Esophagus squamous epithelium (tissue), 5 donors: ENCODE results near the gene TGM6. TPM values are rescaled to one million over a fixed set of nuclear protein-coding genes. Genes with fewer than 3 reads are reported as not detected.

Experiments
- DNase-seq: peaks from one replicate; lab custom pipeline; 2025; lab: John Stamatoyannopoulos, UW
- H3K27ac ChIP-seq, 4 donors: fragments of 200-600 bp; sonication (generic); one replicate each; pipeline ENCODE4 v1.5.1; 2016 to 2019; ENCODE audit warnings: mild to moderate bottlenecking in 1 of 4
- H3K27me3 ChIP-seq, 4 donors: fragments of 200-600 bp; sonication (generic); 1 replicate in 3 of 4; 2 replicates in 1 of 4; pipeline versions ENCODE4 v1.5.1 to v1.6.0; 2017 to 2021; ENCODE audit warnings: antibody characterized with exemption in 1 of 4
- H3K36me3 ChIP-seq, 3 donors: fragments of 200-600 bp; sonication (generic); one replicate each; pipeline ENCODE4 v1.5.1; 2016 to 2019
- H3K4me1 ChIP-seq, 3 donors: fragments of 200-600 bp; sonication (generic); one replicate each; pipeline ENCODE4 v1.5.1; 2017 to 2019
- H3K4me3 ChIP-seq, 4 donors: fragments of 200-600 bp; sonication (generic); 1 replicate in 3 of 4; 2 replicates in 1 of 4; pipeline ENCODE4 v1.5.1; 2016 to 2019; ENCODE audit warnings: mild to moderate bottlenecking in 2 of 4, moderate library complexity in 1 of 4
- H3K9me3 ChIP-seq, 3 donors: fragments of 200-600 bp; sonication (generic); one replicate each; pipeline ENCODE4 v1.5.1; 2016 to 2019
- POLR2A ChIP-seq, 4 donors: fragments of 450-650 bp; IDR thresholded peaks; one replicate each; pipeline ENCODE4 v1.6.1; 2017; ENCODE audit warnings: antibody characterized with exemption in 4 of 4, mild to moderate bottlenecking in 4 of 4, moderate library complexity in 3 of 4
- WGBS, 2 donors: methylation state at CpG; one replicate each; pipeline ENCODE4 v1.1.5; 2018; 5-methylcytosine and 5-hydroxymethylcytosine counted together
- intact Hi-C: fragments of 100-400 bp; cut with DNase I; formaldehyde crosslinking; loops from one replicate; pipeline ENCODE4 v1.15.0; 2022
- total RNA-seq, 4 donors: library from RNA; depleted of rRNA; stranded (reverse); fragments of >200 nt; gene quantifications; one replicate each; pipeline ENCODE4 v1.1.0, GENCODE V29; 2016
- TF ChIP-seq, protein P1 (sequence below), 6 experiments: fragments of 450-650 bp in 4 of 6; fragments of 200-600 bp in 2 of 6; sonication (generic) in 2 of 6; IDR thresholded peaks; one replicate each; pipeline ENCODE4 v1.5.1; 2016 to 2019; ENCODE audit warnings: antibody characterized with exemption in 6 of 6, mild to moderate bottlenecking in 4 of 6, moderate library complexity in 4 of 6
- donor health status: DM: yes; HTN: yes; CAD: no.

Gene TGM6
- total RNA-seq, 4 donors from 2014 or later, result not detected

DNA sequence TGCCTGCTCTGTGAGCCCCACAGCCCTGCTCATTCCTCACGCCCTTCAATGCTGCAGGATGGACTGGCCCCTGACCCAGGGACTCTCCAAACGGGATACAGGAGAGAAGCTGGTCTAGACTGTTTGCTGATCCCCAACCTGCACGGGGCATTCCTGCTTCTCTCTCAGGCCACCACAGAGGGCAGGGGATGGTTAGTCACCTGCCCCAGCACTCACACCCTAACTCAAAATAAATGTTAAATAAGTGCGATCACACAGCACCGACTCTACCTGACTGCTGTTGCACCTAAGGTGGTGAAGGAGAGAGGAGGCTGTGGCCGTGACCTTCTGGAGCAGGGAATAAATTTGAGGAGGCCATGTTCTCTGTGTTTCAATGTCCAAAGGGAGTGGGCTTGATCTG, 39.9 kb upstream of the TGM6 start:
- intact Hi-C loops, result no loop called here
- Histone ChIP-seq H3K27me3 (peaks cover 0 to 11% (median 0%) of the 10 kb centered on the region in 4 donors), H3K9me3 (no peaks in the 10 kb centered on the region), H3K27ac (no peak overlapping the region), H3K36me3 (peaks cover 0 to 33% (median 0%) of the 10 kb centered on the region in 3 donors), H3K4me3 (no peak overlapping the region), H3K4me1 (no peaks in the 10 kb centered on the region)
- DNase-seq, result no peak
- 90 to 91% methylated on average over 2 to 6 of the region's 6 CpGs for WGBS, 2 donors
- TF ChIP-seq, protein P1, sequence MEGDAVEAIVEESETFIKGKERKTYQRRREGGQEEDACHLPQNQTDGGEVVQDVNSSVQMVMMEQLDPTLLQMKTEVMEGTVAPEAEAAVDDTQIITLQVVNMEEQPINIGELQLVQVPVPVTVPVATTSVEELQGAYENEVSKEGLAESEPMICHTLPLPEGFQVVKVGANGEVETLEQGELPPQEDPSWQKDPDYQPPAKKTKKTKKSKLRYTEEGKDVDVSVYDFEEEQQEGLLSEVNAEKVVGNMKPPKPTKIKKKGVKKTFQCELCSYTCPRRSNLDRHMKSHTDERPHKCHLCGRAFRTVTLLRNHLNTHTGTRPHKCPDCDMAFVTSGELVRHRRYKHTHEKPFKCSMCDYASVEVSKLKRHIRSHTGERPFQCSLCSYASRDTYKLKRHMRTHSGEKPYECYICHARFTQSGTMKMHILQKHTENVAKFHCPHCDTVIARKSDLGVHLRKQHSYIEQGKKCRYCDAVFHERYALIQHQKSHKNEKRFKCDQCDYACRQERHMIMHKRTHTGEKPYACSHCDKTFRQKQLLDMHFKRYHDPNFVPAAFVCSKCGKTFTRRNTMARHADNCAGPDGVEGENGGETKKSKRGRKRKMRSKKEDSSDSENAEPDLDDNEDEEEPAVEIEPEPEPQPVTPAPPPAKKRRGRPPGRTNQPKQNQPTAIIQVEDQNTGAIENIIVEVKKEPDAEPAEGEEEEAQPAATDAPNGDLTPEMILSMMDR (IDR thresholded peaks at IDR 0.05), result no peak
- no peak for TF ChIP-seq POLR2A (IDR thresholded peaks at IDR 0.05)

DNA sequence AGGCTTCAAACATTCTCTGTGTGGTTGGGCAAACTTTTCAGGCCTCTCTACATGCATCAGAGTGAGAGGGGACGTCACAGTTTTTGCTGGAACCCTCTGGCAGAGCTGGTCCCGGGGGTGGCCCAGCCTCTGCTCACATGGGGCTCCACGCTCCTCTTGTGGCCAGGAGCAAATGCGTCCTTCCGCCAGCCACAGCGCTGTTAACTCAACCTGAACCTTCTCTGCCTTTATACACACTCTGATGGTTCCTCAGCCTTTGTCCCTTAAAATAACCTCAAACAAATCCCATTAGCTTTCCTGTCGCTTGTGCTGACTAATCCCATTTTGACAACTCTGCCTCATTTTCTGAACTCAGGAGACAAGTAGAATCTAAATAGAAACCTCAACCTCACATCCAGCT, 39.4 kb upstream of the TGM6 start:
- peaks cover 0 to 28% (median 0%) of the 10 kb centered on the region in 3 donors for H3K36me3 ChIP-seq
- WGBS, 2 donors, result 81 to 87% methylated on average over 6 to 7 of the region's 7 CpGs
- H3K4me3 ChIP-seq, result no peak overlapping the region
- H3K27ac ChIP-seq, result no peak overlapping the region
- TF ChIP-seq POLR2A (IDR thresholded peaks at IDR 0.05), result no peak
- TF ChIP-seq, protein P1 (IDR thresholded peaks at IDR 0.05), result no peak
- no peaks in the 10 kb centered on the region for H3K9me3 ChIP-seq
- intact Hi-C loops, result no loop called here
- peaks cover 0 to 10% (median 0%) of the 10 kb centered on the region in 4 donors for H3K27me3 ChIP-seq
- H3K4me1 ChIP-seq, result no peaks in the 10 kb centered on the region
- DNase-seq, result no peak

DNA sequence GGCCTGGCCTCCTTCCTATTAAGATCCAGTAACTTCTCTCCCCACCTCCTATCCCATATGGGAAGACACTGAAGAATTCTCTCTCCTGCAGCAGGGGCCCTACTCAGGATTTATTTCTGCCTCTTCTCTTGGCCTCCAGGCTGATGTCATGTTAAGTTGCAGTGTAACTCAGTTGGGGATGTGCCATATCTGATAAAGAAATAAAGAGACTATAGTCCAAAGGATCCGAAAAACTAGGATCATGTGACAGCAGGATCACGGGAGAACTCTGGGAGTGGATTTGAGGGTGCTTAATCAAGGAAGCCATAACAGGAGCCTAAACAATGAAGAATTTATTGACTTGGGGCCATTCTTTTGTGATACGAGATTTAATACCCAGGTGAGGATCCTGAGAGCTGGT, 38.5 kb upstream of the TGM6 start:
- intact Hi-C loops, result no loop called here
- DNase-seq, result no peak
- Histone ChIP-seq H3K36me3 (peaks cover 0 to 19% (median 0%) of the 10 kb centered on the region in 3 donors), H3K4me3 (no peak overlapping the region), H3K9me3 (no peaks in the 10 kb centered on the region), H3K27me3 (peaks cover 0 to 12% (median 0%) of the 10 kb centered on the region in 4 donors), H3K27ac (no peak overlapping the region), H3K4me1 (no peaks in the 10 kb centered on the region)
- TF ChIP-seq POLR2A (IDR thresholded peaks at IDR 0.05), result no peak
- TF ChIP-seq, protein P1 (IDR thresholded peaks at IDR 0.05), result no peak
- WGBS, 2 donors, result 79 to 84% methylated on average over 3 of the region's 3 CpGs

DNA sequence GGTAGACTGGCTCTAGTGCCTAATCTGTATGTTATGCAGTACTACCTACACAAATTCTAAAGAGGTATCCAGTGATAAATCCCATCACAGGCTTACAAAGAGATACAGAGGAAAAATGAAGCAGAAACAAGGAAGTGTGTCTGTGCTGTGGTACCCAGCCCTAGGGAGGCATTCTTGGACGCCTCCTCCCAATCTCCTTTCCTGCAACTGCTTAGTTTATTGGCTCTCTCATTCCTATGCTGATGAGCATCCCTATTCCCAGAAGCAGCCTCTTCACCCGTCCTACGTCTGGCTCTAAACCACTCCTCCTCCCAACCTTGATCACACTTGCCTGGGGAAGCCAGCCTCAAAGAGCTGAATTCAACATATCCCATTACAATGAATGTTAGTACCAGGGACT, 34.5 kb upstream of the TGM6 start:
- intact Hi-C loops, result loop anchor here (5.0 kb wide), 1 partner anchor 139 kb away; no protein-coding TSS in a partner anchor
- H3K9me3 ChIP-seq, result no peaks in the 10 kb centered on the region
- H3K4me1 ChIP-seq, result no peaks in the 10 kb centered on the region
- DNase-seq, result no peak
- WGBS, 2 donors, result 41 to 62% methylated on average over 3 of the region's 3 CpGs
- H3K27ac ChIP-seq, result no peak overlapping the region
- no peak overlapping the region for H3K4me3 ChIP-seq
- H3K36me3 ChIP-seq, result peaks cover 0 to under 1% (median 0%) of the 10 kb centered on the region in 3 donors
- peaks cover 0 to 28% (median 0%) of the 10 kb centered on the region in 4 donors for H3K27me3 ChIP-seq
- TF ChIP-seq, protein P1 (IDR thresholded peaks at IDR 0.05), result no peak
- no peak for TF ChIP-seq POLR2A (IDR thresholded peaks at IDR 0.05)

DNA sequence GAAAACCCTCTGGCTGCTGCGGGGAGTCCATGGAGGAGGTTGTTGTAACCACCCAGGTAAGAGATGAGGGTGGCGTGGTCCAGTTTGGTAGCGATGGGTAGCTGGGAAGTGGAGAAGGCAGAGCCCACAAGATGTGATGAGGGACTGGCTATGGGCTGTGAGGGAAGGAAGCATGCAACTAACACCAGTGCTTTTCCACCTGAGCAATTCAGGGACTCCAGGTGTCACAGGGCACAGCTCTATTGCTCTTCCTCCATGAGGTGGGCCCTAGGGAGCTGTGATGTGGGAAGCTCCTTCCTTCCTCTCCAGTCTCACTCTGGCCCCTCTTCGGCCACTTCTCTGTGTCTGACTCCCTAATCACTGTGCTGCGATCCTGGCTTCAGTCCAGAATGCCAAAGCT, 32.4 kb upstream of the TGM6 start:
- intact Hi-C loops, result loop anchor here (5.0 kb wide), 1 partner anchor 141 kb away; no protein-coding TSS in a partner anchor
- Histone ChIP-seq H3K4me1 (peaks cover 0 to 4% (median 0%) of the 10 kb centered on the region in 3 donors), H3K4me3 (no peak overlapping the region), H3K36me3 (no peaks in the 10 kb centered on the region), H3K27ac (no peak overlapping the region), H3K9me3 (no peaks in the 10 kb centered on the region), H3K27me3 (peaks cover 0 to 28% (median 0%) of the 10 kb centered on the region in 4 donors)
- TF ChIP-seq POLR2A (IDR thresholded peaks at IDR 0.05), result no peak
- TF ChIP-seq, protein P1 (IDR thresholded peaks at IDR 0.05), result no peak
- DNase-seq, result no peak
- 72 to 87% methylated on average over 4 to 5 of the region's 5 CpGs for WGBS, 2 donors
